KMS-11 (cell line): Measurements from ENCODE around the gene PARD3B.

Experiments
- H2AFZ ChIP-seq: fragments of 200-600 bp; sonication (generic); 2 replicates; pipeline ENCODE4 v1.6.1; 2016; ENCODE audit warnings: antibody characterized with exemption, mixed run types, low read depth
- H3K27ac ChIP-seq: fragments of 200-600 bp; sonication (generic); 2 replicates; pipeline ENCODE4 v1.6.1; 2016; ENCODE audit warnings: mild to moderate bottlenecking, mixed run types
- H3K27me3 ChIP-seq: fragments of 200-600 bp; sonication (generic); 2 replicates; pipeline ENCODE4 v1.6.1; 2017; ENCODE audit warnings: mild to moderate bottlenecking, low read depth, mixed run types, moderate library complexity; ENCODE audit not compliant: insufficient read depth
- H3K36me3 ChIP-seq: fragments of 200-600 bp; sonication (generic); 2 replicates; pipeline ENCODE4 v1.6.1; 2017; ENCODE audit warnings: mild to moderate bottlenecking, mixed run types; ENCODE audit not compliant: insufficient read depth
- H3K4me1 ChIP-seq: fragments of 200-600 bp; sonication (generic); 2 replicates; pipeline ENCODE4 v1.6.1; 2016; ENCODE audit warnings: mild to moderate bottlenecking, low read depth, mixed run types; ENCODE audit not compliant: poor library complexity, severe bottlenecking
- H3K4me2 ChIP-seq: fragments of 200-600 bp; sonication (generic); 2 replicates; pipeline ENCODE4 v1.7.0; 2016; ENCODE audit warnings: mild to moderate bottlenecking, mixed run types
- H3K4me3 ChIP-seq: fragments of 200-600 bp; sonication (generic); IDR thresholded peaks from 2 replicates; pipeline ENCODE4 v1.6.1; 2017; ENCODE audit warnings: low read depth, low read length, mixed read lengths; ENCODE audit not compliant: insufficient read depth
- H3K79me2 ChIP-seq: fragments of 200-600 bp; sonication (generic); 2 replicates; pipeline ENCODE4 v1.6.1; 2016; ENCODE audit warnings: low read depth, mixed run types; ENCODE audit not compliant: insufficient read depth
- H3K9ac ChIP-seq: fragments of 200-600 bp; sonication (generic); 2 replicates; pipeline ENCODE4 v1.6.1; 2016; ENCODE audit warnings: mild to moderate bottlenecking, mixed run types
- H4K20me1 ChIP-seq: fragments of 200-600 bp; sonication (generic); 2 replicates; pipeline ENCODE4 v1.6.1; 2016; ENCODE audit warnings: mild to moderate bottlenecking, mixed run types; ENCODE audit not compliant: insufficient read depth
- CTCF ChIP-seq: fragments of 200-600 bp; sonication (generic); conservative IDR thresholded peaks from 2 replicates; pipeline ENCODE4 v1.6.1; 2017; ENCODE audit warnings: low read depth, mild to moderate bottlenecking, antibody characterized with exemption, low read length, moderate library complexity, mixed read lengths

PARD3B gene

GRCh38 chr2:204638471-204639194, 93.4 kb downstream of the PARD3B start:
- Histone ChIP-seq H3K4me1 (no peaks in the 10 kb centered on the region), H4K20me1 (no peaks in the 10 kb centered on the region), H2AFZ (no peak overlapping the region), H3K9ac (no peak overlapping the region), H3K79me2 (no peaks in the 10 kb centered on the region), H3K27ac (no peak overlapping the region), H3K36me3 (no peaks in the 10 kb centered on the region), H3K27me3 (no peaks in the 10 kb centered on the region), H3K4me2 (no peak overlapping the region), H3K4me3 (no peak overlapping the region)
- TF ChIP-seq CTCF: no peak

- H3K27ac ChIP-seq: no peak overlapping the region
- no peaks in the 10 kb centered on the region for H4K20me1 ChIP-seq
- H3K4me3 ChIP-seq: no peak overlapping the region
- H3K4me1 ChIP-seq: no peaks in the 10 kb centered on the region
- no peak for TF ChIP-seq CTCF
- H3K27me3 ChIP-seq: no peaks in the 10 kb centered on the region
- H2AFZ ChIP-seq: no peak overlapping the region
- no peak overlapping the region for H3K4me2 ChIP-seq
- no peaks in the 10 kb centered on the region for H3K79me2 ChIP-seq
- no peaks in the 10 kb centered on the region for H3K36me3 ChIP-seq
- H3K9ac ChIP-seq: no peak overlapping the region
Observed at GRCh38 chr2:204643326-204643725, 98.1 kb downstream of the PARD3B start.

- H3K4me3 ChIP-seq: no peak overlapping the region
- H3K9ac ChIP-seq: no peak overlapping the region
- H3K4me1 ChIP-seq: no peaks in the 10 kb centered on the region
- H3K36me3 ChIP-seq: no peaks in the 10 kb centered on the region
- H3K27ac ChIP-seq: no peak overlapping the region
- no peak for TF ChIP-seq CTCF
- H2AFZ ChIP-seq: no peak overlapping the region
- no peaks in the 10 kb centered on the region for H3K27me3 ChIP-seq
- no peaks in the 10 kb centered on the region for H4K20me1 ChIP-seq
- no peak overlapping the region for H3K4me2 ChIP-seq
- H3K79me2 ChIP-seq: no peaks in the 10 kb centered on the region
Observed at GRCh38 chr2:204645018-204645773, 99.9 kb downstream of the PARD3B start.

GRCh38 chr2:204647626-204648025, 102.4 kb downstream of the PARD3B start:
- no peak overlapping the region for H3K27ac ChIP-seq
- H3K36me3 ChIP-seq: no peaks in the 10 kb centered on the region
- no peak overlapping the region for H3K9ac ChIP-seq
- no peaks in the 10 kb centered on the region for H3K27me3 ChIP-seq
- no peak overlapping the region for H2AFZ ChIP-seq
- H3K79me2 ChIP-seq: no peaks in the 10 kb centered on the region
- no peak overlapping the region for H3K4me2 ChIP-seq
- TF ChIP-seq CTCF: no peak
- no peaks in the 10 kb centered on the region for H3K4me1 ChIP-seq
- H3K4me3 ChIP-seq: no peak overlapping the region
- H4K20me1 ChIP-seq: no peaks in the 10 kb centered on the region
